Retinal pigment epithelial cell (primary cell): Measurements from ENCODE around the gene SIAH3.
A peak's percentile ranks its signal among the peaks of the same experiment; 100 is the strongest.

ENCODE experiments used
- DNase-seq: peaks from one replicate; pipeline ENCODE4 v3.0.0-alpha.2; 2010; ENCODE audit warnings: low read depth
- H3K4me3 ChIP-seq: 2 replicates; pipeline ENCODE4 v1.5.1; 2011; ENCODE audit warnings: mild to moderate bottlenecking, low read length, control low read depth, moderate library complexity
- CTCF ChIP-seq: conservative IDR thresholded peaks from 2 replicates; pipeline ENCODE4 v1.5.1; 2011; ENCODE audit warnings: low read depth, low read length, control low read depth, inconsistent platforms

The SIAH3 gene

GRCh38 chr13:45744979-45745378, 106.6 kb downstream of the SIAH3 start:
- no peak for DNase-seq
- no peak for TF ChIP-seq CTCF
- no peak overlapping the region for H3K4me3 ChIP-seq

GRCh38 chr13:45742985-45743384, 108.6 kb downstream of the SIAH3 start:
- no peak for TF ChIP-seq CTCF
- no peak overlapping the region for H3K4me3 ChIP-seq
- no peak for DNase-seq

- DNase-seq: no peak
- H3K4me3 ChIP-seq: no peak overlapping the region
- peak; percentile 36 for TF ChIP-seq CTCF
Measured at GRCh38 chr13:45737571-45738017, 114.0 kb downstream of the SIAH3 start.

GRCh38 chr13:45733361-45733760, 118.2 kb downstream of the SIAH3 start:
- no peak for DNase-seq
- no peak for TF ChIP-seq CTCF
- no peak overlapping the region for H3K4me3 ChIP-seq

- no peak overlapping the region for H3K4me3 ChIP-seq
- no peak for TF ChIP-seq CTCF
- DNase-seq: no peak
Measured at GRCh38 chr13:45732916-45733315, 118.6 kb downstream of the SIAH3 start.

GRCh38 chr13:45731455-45731854, 120.1 kb downstream of the SIAH3 start:
- TF ChIP-seq CTCF: no peak
- H3K4me3 ChIP-seq: no peak overlapping the region
- DNase-seq: no peak

- H3K4me3 ChIP-seq: no peak overlapping the region
- DNase-seq: no peak
- TF ChIP-seq CTCF: peak; percentile 58
Measured at GRCh38 chr13:45728759-45729158, 122.8 kb downstream of the SIAH3 start.
